A673 (cell line): ENCODE measurements around the gene MYL9. TPM values are rescaled to one million over a fixed set of nuclear protein-coding genes. Genes with fewer than 3 reads are reported as not detected.

Experiments used
- BruUV-seq: library from RNA; stranded (reverse); fragments of 400-500 nt; replicated peaks from 2 replicates; lab custom pipeline; 2021; lab: Mats Ljungman, UMichigan
- CTCF ChIA-PET: fragments of 300-600 bp; sonication (Branson Sonifier 250); formaldehyde crosslinking; loops from one replicate; lab custom pipeline; 2022; ENCODE audit warnings: antibody characterized with exemption; lab: Charles Lee
- POLR2A ChIA-PET: fragments of 300-600 bp; sonication (Branson Sonifier 250); formaldehyde crosslinking; loops from one replicate; lab custom pipeline; 2022; ENCODE audit warnings: antibody characterized with exemption; ENCODE audit not compliant: low non-redundant PET; lab: Charles Lee
- DNase-seq: peaks from one replicate; pipeline ENCODE4 v3.0.0-alpha.2; 2015; ENCODE audit warnings: low spot score
- H3K27ac ChIP-seq: fragments of 200-600 bp; sonication (generic); 2 replicates; pipeline ENCODE4 v1.5.1; 2016; ENCODE audit warnings: mixed run types, low read depth, mild to moderate bottlenecking, mixed read lengths, antibody characterized with exemption, low read length; ENCODE audit not compliant: poor library complexity, severe bottlenecking
- H3K27me3 ChIP-seq: fragments of 200-600 bp; sonication (generic); replicated peaks from 2 replicates; pipeline ENCODE4 v1.6.1; 2017; ENCODE audit warnings: mixed run types, low read depth, mild to moderate bottlenecking, mixed read lengths, antibody characterized with exemption, low read length; ENCODE audit not compliant: insufficient read depth, poor library complexity
- H3K36me3 ChIP-seq: fragments of 200-600 bp; sonication (generic); 2 replicates; pipeline ENCODE4 v1.6.1; 2016; ENCODE audit warnings: mixed run types, mild to moderate bottlenecking, mixed read lengths, antibody characterized with exemption, low read length; ENCODE audit not compliant: insufficient read depth, poor library complexity, severe bottlenecking
- H3K4me1 ChIP-seq: fragments of 200-600 bp; sonication (generic); 2 replicates; pipeline ENCODE4 v1.6.1; 2017; ENCODE audit warnings: mixed run types, mild to moderate bottlenecking, mixed read lengths, antibody characterized with exemption, low read length; ENCODE audit not compliant: insufficient read depth, poor library complexity, severe bottlenecking
- H3K4me3 ChIP-seq: fragments of 200-600 bp; sonication (generic); 2 replicates; pipeline ENCODE4 v1.5.1; 2016; ENCODE audit warnings: low read depth, mixed run types, mild to moderate bottlenecking, mixed read lengths, low read length; ENCODE audit not compliant: poor library complexity, severe bottlenecking
- H3K9me3 ChIP-seq: fragments of 200-600 bp; sonication (generic); 2 replicates; pipeline ENCODE4 v1.6.1; 2016; ENCODE audit warnings: mixed run types, low read depth, mild to moderate bottlenecking, mixed read lengths, antibody characterized with exemption, low read length; ENCODE audit not compliant: poor library complexity, severe bottlenecking
- EZH2 ChIP-seq: fragments of 200-600 bp; sonication (generic); IDR thresholded peaks from 2 replicates; pipeline ENCODE4 v1.6.1; 2017; ENCODE audit warnings: borderline replicate concordance, low read depth, mild to moderate bottlenecking, mixed read lengths, antibody characterized with exemption, low read length; ENCODE audit not compliant: poor library complexity, severe bottlenecking
- intact Hi-C: fragments of 100-400 bp; cut with micrococcal nuclease; formaldehyde crosslinking; loops from one replicate; pipeline ENCODE4 v1.10.0; 2022; ENCODE audit not compliant: unreplicated experiment
- total RNA-seq: library from RNA; stranded (reverse); gene quantifications from 2 replicates; pipeline ENCODE4 v1.2.3, GENCODE V29; 2021
- TF ChIP-seq, protein P1 (sequence below): fragments of 300-800, 200-600 bp; sonication (generic); conservative IDR thresholded peaks from 2 replicates; pipeline ENCODE4 v1.5.1; 2017; ENCODE audit warnings: low read depth, mild to moderate bottlenecking, antibody characterized with exemption, low read length, moderate library complexity, mixed read lengths

MYL9 gene
- total RNA-seq, 1 experiment from 2014 or later, result not detected

DNA sequence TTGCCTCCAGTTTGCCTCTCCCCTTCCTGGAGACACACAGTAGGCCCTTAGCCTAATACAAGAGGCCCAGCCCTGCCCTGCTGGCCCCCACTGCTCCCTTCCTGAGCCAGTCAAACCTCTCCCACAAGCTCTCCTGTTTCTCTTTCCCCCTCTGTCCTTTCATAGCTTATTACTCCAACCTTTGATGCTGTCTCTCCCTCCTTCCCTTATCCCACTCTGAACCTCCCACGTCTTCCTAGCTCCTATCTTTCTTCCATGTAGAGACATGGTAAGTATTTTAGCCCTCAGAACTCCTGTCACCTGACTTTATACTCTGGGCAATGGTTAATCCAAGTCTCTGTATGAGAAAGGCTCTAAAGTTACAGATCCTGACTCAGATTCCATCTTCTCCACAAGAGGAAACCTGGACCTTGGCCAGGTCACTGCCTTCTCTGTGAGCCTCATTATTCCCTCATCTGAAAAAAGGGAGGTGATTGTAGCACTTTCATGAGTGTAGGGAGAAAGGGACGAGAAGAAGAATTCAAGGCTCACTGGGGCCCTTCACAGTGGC lies 38.8 kb downstream of the MYL9 start:
- no peaks in the 10 kb centered on the region for H3K9me3 ChIP-seq
- TF ChIP-seq, protein P1, sequence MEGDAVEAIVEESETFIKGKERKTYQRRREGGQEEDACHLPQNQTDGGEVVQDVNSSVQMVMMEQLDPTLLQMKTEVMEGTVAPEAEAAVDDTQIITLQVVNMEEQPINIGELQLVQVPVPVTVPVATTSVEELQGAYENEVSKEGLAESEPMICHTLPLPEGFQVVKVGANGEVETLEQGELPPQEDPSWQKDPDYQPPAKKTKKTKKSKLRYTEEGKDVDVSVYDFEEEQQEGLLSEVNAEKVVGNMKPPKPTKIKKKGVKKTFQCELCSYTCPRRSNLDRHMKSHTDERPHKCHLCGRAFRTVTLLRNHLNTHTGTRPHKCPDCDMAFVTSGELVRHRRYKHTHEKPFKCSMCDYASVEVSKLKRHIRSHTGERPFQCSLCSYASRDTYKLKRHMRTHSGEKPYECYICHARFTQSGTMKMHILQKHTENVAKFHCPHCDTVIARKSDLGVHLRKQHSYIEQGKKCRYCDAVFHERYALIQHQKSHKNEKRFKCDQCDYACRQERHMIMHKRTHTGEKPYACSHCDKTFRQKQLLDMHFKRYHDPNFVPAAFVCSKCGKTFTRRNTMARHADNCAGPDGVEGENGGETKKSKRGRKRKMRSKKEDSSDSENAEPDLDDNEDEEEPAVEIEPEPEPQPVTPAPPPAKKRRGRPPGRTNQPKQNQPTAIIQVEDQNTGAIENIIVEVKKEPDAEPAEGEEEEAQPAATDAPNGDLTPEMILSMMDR, result no peak
- TF ChIP-seq EZH2, result no peak
- H3K27ac ChIP-seq, result no peak overlapping the region
- no TSS peak for BruUV-seq
- POLR2A ChIA-PET, result no interaction called here
- no peak overlapping the region for H3K4me3 ChIP-seq
- no peaks in the 10 kb centered on the region for H3K27me3 ChIP-seq
- peaks cover 26% of the 10 kb centered on the region for H3K4me1 ChIP-seq
- H3K36me3 ChIP-seq, result peaks cover 48% of the 10 kb centered on the region
- CTCF ChIA-PET, result no interaction called here
- no peak for DNase-seq
- intact Hi-C loops, result no loop called here

DNA sequence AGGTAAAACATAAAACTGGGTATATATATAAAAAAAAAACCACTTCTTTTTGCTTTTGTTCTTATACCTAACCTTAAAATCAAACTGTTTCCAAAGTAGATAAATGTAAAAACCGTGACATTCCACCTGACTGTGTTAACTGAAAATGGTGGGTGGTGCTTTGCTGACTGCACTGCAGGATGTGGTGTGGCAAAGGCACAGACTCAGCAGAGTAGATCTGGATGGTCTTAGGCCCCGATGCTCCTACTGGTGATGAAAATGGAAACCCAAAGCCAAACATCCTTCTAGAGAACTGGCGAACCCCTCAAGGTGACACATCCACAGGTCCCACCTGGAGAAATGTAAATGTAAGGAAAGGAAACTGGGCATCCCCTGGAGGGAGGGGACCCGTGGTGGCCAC lies 41.0 kb downstream of the MYL9 start:
- no peak for TF ChIP-seq EZH2
- TF ChIP-seq, protein P1, result no peak
- BruUV-seq, result TSS peak; percentile 20
- H3K27me3 ChIP-seq, result no peaks in the 10 kb centered on the region
- H3K4me3 ChIP-seq, result no peak overlapping the region
- intact Hi-C loops, result no loop called here
- no peak for DNase-seq
- CTCF ChIA-PET, result no interaction called here
- no peak overlapping the region for H3K27ac ChIP-seq
- POLR2A ChIA-PET, result no interaction called here
- peaks cover 23% of the 10 kb centered on the region for H3K4me1 ChIP-seq
- H3K36me3 ChIP-seq, result peaks cover 53% of the 10 kb centered on the region
- H3K9me3 ChIP-seq, result no peaks in the 10 kb centered on the region

DNA sequence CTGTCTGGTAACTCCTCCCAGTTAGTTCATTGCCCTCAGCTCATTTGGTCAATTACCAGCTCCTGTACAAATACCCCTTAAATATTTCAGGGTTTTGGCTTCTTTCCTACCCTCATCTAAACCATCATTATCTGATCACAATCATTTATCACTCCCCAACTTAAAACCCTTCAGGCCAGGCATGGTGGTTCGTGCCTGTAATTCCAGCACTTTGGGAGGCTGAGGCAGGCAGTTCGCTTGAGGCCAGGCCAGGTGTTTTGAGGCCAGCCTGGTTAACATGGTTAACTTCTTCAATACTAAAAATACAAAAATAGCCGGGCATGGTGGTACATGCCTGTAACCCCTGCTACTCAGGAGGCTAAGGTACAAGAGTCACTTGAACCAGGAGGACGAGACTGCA lies 41.5 kb downstream of the MYL9 start:
- peaks cover 23% of the 10 kb centered on the region for H3K4me1 ChIP-seq
- no peaks in the 10 kb centered on the region for H3K27me3 ChIP-seq
- CTCF ChIA-PET, result no interaction called here
- no peaks in the 10 kb centered on the region for H3K9me3 ChIP-seq
- POLR2A ChIA-PET, result no interaction called here
- H3K4me3 ChIP-seq, result no peak overlapping the region
- intact Hi-C loops, result no loop called here
- peaks cover 57% of the 10 kb centered on the region for H3K36me3 ChIP-seq
- TF ChIP-seq, protein P1, result no peak
- TF ChIP-seq EZH2, result no peak
- DNase-seq, result no peak
- H3K27ac ChIP-seq, result no peak overlapping the region
- BruUV-seq, result no TSS peak
